IPS-18a (cell line): ENCODE data around the gene BCL11A.

Source experiments
- H3K27ac ChIP-seq: one replicate; pipeline ENCODE4 v1.5.1; 2013; ENCODE audit warnings: low read length
- H3K27me3 ChIP-seq: one replicate; pipeline ENCODE4 v1.6.1; 2013; ENCODE audit warnings: mild to moderate bottlenecking, low read length; ENCODE audit not compliant: control insufficient read depth, insufficient read depth
- H3K36me3 ChIP-seq: one replicate; pipeline ENCODE4 v1.6.1; 2013; ENCODE audit warnings: low read depth, low read length; ENCODE audit not compliant: control insufficient read depth
- H3K4me1 ChIP-seq: one replicate; pipeline ENCODE4 v1.6.1; 2013; ENCODE audit warnings: low read depth, low read length; ENCODE audit not compliant: control insufficient read depth
- H3K4me3 ChIP-seq: one replicate; pipeline ENCODE4 v1.5.1; 2013; ENCODE audit warnings: low read length
- H3K9ac ChIP-seq: one replicate; pipeline ENCODE4 v1.6.1; 2013; ENCODE audit warnings: mild to moderate bottlenecking, low read length, moderate library complexity
- H3K9me3 ChIP-seq: one replicate; pipeline ENCODE4 v1.6.1; 2013; ENCODE audit warnings: low read depth, low read length; ENCODE audit not compliant: control insufficient read depth

The BCL11A gene

DNA sequence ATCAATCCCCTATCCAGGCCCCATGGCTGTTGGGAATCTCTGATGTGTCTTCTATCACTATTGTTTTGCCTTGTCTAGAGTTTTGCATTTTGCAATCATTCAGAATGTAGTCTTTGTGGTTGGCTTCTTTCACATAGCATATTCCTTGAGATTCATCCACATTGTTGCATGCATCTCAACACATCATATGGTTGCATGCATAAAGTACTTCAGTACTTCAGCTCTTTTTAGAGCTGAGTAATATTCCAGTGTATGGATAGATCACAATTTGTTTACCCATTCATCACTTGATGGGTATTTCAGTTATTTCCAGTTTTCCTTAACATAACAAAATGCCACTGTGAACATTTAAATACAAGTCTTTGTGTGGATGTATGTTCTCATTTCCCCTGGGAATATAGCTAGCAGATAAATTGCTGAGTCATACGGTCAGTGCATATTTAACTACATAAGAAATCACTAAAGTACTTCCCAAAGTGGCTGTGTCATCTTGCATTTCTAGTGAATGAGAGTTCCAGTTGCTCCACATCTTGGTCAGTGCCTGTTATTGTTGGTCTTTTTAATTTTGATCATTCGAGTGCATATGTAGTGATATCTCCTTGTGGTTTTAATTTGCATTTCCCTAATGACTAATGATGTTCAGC lies 138.8 kb downstream of the BCL11A start:
- Histone ChIP-seq H3K27me3 (no peaks in the 10 kb centered on the region), H3K4me1 (peaks cover 24% of the 10 kb centered on the region), H3K9me3 (peaks cover 5% of the 10 kb centered on the region), H3K9ac (no peak overlapping the region), H3K36me3 (no peaks in the 10 kb centered on the region), H3K4me3 (no peak overlapping the region), H3K27ac (no peak overlapping the region)

DNA sequence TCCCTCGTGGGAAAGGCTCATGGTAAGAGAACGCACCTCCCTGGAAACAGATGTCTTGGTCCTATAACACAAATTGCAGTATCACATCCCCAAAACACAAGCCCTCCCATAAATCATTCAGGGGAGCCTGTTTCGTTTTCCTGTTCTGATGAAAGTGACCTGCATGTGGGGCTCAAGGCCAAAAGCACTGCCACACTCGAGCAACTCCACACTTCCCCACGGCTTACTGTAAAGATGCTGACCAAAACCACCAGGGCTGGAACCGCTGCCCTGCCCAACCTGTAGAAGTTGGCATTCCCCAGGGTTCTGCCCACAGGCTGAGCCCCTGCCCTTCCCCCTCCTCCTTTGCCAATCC lies 139.7 kb downstream of the BCL11A start:
- no peak overlapping the region for H3K9ac ChIP-seq
- H3K27me3 ChIP-seq: no peaks in the 10 kb centered on the region
- no peak overlapping the region for H3K4me3 ChIP-seq
- peaks cover 5% of the 10 kb centered on the region for H3K9me3 ChIP-seq
- H3K27ac ChIP-seq: no peak overlapping the region
- peaks cover 24% of the 10 kb centered on the region for H3K4me1 ChIP-seq
- H3K36me3 ChIP-seq: no peaks in the 10 kb centered on the region

DNA sequence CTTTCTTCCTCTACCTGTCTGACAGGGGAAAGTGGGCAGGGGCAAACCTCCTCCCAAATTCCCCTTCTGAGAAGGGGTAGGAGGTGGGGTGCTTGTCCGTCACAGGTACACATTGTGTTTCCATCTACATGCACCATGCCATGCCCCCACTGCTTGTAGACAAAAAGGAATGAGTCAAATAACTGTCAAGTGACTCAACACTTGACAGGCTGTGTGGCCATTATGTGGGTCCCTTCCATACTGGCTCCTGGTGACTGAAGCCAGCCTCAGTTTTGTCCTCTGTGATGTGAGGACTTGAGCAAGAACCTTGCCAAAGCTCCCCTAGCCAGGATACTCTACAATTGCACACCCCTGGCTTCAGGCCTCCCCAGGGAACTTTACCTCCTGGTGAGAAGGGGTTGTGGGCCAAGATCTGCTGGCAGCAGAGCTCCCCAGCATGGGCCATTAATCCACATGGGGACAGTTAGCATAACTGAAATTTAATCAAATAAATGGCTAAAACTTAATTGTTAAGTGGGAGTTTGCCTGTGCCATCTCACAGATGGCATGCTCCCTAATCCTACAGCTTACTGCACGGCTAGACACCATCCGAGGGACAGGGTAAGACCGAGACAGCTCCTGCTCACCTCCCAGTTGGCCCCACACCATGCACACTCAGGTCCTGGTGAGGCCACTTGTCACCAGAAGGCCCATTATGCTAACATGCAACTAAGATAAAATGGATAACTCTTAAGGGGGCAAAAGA lies 140.2 kb downstream of the BCL11A start:
- peaks cover 5% of the 10 kb centered on the region for H3K9me3 ChIP-seq
- no peak overlapping the region for H3K9ac ChIP-seq
- peaks cover 24% of the 10 kb centered on the region for H3K4me1 ChIP-seq
- no peak overlapping the region for H3K27ac ChIP-seq
- no peak overlapping the region for H3K4me3 ChIP-seq
- H3K36me3 ChIP-seq: no peaks in the 10 kb centered on the region
- H3K27me3 ChIP-seq: no peaks in the 10 kb centered on the region

DNA sequence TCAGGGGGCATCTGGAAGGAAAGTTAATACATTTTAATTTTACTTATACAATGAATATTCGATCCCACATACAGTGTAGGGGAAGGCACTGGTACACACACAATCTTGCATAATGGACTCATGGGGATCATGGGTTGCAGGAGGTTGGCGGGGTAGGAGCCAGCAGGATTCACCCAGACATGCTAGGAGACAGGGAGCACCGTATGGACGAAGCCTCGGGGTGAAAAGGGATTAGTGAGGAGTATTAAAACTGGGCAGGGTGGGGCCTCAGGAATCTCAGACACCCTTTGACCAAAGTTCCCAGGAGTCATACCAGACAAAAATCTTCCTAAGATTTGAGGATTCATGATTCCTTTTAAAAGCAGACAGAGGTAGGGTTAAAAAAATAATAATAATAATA lies 140.8 kb downstream of the BCL11A start:
- no peak overlapping the region for H3K4me3 ChIP-seq
- peaks cover 24% of the 10 kb centered on the region for H3K4me1 ChIP-seq
- H3K27me3 ChIP-seq: no peaks in the 10 kb centered on the region
- H3K9me3 ChIP-seq: peaks cover 5% of the 10 kb centered on the region
- no peaks in the 10 kb centered on the region for H3K36me3 ChIP-seq
- H3K27ac ChIP-seq: no peak overlapping the region
- no peak overlapping the region for H3K9ac ChIP-seq

DNA sequence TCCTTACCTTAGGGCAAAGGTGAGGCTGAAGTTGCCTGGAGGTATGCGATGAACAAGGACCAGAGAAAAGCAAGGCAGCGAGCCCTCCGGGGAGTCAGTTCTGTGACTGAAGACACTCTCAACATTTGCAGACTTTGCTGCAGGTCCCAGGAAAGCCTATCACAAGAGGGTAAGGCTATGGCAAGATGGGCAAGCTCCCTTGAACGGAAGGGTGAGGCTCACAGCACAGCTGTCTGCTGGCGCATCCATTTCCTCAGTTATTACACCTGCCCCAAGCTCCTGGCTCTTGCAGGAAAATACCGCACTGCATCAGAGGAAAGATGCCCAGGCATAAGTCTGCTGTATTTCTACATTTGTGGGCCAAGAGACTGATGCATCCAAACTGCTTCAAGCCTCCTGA lies 141.4 kb downstream of the BCL11A start:
- no peak overlapping the region for H3K27ac ChIP-seq

DNA sequence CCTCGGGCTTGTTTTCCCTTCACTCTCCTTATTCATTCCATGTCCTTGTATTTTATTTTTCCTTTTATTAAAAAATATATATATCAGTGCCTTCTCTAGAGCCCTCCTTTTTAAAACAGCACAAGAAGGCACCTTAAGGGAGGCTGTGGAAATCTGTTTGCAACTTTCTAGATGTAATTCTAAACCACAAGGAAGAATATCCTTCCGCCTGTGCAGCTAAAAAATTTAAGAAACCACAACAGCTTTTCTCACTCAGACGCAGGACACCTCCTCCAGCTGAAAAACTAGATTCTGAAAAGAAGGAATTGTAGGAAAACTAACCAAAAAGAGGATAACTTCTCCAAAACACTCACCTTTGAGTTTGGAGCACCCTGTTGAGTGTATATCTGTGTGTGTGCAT lies 142.2 kb downstream of the BCL11A start:
- H3K9ac ChIP-seq: no peak overlapping the region
- no peaks in the 10 kb centered on the region for H3K27me3 ChIP-seq
- no peak overlapping the region for H3K4me3 ChIP-seq
- peaks cover 13% of the 10 kb centered on the region for H3K4me1 ChIP-seq
- H3K36me3 ChIP-seq: no peaks in the 10 kb centered on the region
- no peak overlapping the region for H3K27ac ChIP-seq
- peaks cover 5% of the 10 kb centered on the region for H3K9me3 ChIP-seq

More for the DNA sequence above, 141.4 kb downstream of the BCL11A start:
- Histone ChIP-seq H3K9me3 (peaks cover 5% of the 10 kb centered on the region), H3K9ac (no peak overlapping the region), H3K4me1 (peaks cover 21% of the 10 kb centered on the region), H3K4me3 (no peak overlapping the region), H3K27me3 (no peaks in the 10 kb centered on the region), H3K36me3 (no peaks in the 10 kb centered on the region)

DNA sequence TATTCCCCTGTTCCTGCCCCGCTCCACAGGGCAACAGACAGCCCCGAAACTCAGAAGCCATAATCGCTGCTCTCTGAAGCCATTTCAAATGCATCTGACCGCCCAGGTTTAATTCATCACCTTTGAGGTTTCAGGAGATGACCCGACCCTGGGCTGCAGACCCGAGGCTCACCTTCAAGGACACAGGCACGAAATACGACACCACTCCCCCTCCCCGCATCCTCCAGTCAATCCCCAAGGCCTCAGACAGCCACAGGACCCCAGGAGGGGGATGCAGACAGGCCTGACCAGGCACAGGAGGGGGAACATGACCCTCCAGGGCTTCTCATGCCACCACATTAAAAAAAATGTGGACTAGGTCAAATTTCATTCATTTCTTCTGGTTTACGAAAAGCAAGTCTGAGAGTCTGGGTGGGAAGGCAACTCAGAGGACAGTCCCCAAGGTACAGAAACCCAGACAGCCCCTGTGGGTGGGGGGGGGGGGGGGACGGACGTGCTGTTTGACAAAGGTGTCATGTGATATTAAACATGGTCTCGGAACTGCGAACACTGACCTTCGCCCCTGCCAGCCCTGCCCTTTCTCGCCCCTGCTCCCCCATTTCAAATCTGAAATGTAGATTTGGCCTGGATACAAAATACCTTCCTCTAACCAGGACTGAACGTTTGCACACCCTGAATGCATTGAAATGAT lies 142.9 kb downstream of the BCL11A start:
- no peak overlapping the region for H3K27ac ChIP-seq
- H3K4me3 ChIP-seq: no peak overlapping the region
- no peaks in the 10 kb centered on the region for H3K27me3 ChIP-seq
- H3K9ac ChIP-seq: no peak overlapping the region
- H3K9me3 ChIP-seq: peaks cover 5% of the 10 kb centered on the region
- no peaks in the 10 kb centered on the region for H3K36me3 ChIP-seq
- peaks cover 7% of the 10 kb centered on the region for H3K4me1 ChIP-seq

DNA sequence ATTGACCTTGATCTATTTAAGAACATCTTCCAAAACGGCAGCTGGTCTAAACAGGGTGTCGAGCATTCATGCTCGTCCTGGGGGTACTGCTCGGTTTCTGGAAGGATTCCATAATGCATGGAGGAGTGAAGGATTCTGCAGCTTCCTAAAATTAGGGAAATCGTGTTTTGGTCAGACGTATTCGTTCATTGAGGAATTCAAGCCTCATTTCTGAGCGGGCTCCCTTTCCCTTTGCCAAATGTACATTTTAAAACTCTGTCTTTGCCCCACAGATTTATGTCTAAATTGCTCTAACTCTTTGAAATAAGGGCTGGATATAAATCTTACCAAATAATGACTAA lies 144.0 kb downstream of the BCL11A start:
- Histone ChIP-seq H3K27ac (no peak overlapping the region), H3K4me3 (no peak overlapping the region), H3K9me3 (peaks cover under 1% of the 10 kb centered on the region), H3K36me3 (no peaks in the 10 kb centered on the region), H3K4me1 (peaks cover 7% of the 10 kb centered on the region), H3K27me3 (no peaks in the 10 kb centered on the region), H3K9ac (no peak overlapping the region)

DNA sequence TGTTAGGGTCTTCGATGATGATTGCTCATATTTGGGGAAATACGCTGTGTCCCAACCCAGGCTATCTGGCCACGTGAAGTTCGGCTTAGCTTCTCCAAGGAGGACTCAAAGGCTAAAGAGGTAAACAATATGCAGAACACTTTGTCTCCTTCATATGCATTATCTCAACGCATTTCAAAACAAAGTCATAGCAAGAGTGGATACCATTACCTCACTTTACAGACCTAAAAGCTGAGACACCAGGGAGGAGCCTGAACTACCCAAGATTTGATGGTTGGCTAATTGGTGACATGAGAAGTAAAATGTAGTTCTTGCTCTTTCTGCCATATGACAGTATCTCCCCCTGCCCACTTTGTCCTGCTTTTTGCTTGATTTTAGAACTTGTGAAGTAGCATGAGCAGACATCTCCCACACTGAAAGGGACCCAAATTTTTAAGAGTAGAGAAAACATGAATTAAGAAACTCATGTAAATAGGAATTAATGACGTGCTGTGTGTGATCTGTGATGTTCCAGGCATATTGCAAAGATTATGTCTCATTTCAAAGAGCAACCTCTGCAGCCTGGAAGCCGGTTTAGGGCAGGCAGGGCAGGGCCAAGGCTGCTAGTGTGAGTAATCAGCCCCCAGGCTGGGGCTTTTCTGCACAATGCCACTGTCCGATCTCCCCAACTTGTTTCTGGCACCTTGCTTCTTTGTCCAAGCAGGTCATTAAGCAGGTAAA lies 144.5 kb downstream of the BCL11A start:
- Histone ChIP-seq H3K4me3 (no peak overlapping the region), H3K4me1 (peaks cover 7% of the 10 kb centered on the region)

DNA sequence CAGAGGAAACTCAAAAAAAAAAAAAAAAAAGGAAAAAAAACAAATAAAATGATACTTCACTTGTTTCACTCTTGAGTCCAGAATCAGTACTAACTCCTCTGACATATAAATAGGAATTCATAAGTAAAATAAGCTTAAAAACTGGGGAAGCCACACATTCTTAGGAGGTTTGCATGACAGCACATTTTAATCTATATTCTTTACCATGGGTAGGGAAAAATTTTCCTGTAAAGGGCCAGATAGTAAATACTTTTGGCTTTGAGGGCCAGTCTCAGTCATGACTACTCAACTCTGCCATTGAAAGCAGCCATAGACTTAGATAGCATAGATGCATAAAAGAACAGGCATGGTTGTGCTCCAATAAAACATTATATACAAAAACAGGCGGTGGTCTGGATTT lies 145.2 kb downstream of the BCL11A start:
- H3K27me3 ChIP-seq: no peaks in the 10 kb centered on the region
- no peaks in the 10 kb centered on the region for H3K9me3 ChIP-seq
- peaks cover 7% of the 10 kb centered on the region for H3K4me1 ChIP-seq
- H3K4me3 ChIP-seq: no peak overlapping the region
- H3K9ac ChIP-seq: no peak overlapping the region
- no peak overlapping the region for H3K27ac ChIP-seq
- no peaks in the 10 kb centered on the region for H3K36me3 ChIP-seq

More for the DNA sequence above, 144.5 kb downstream of the BCL11A start:
- Histone ChIP-seq H3K27me3 (no peaks in the 10 kb centered on the region), H3K9me3 (no peaks in the 10 kb centered on the region), H3K36me3 (no peaks in the 10 kb centered on the region), H3K27ac (no peak overlapping the region), H3K9ac (no peak overlapping the region)

DNA sequence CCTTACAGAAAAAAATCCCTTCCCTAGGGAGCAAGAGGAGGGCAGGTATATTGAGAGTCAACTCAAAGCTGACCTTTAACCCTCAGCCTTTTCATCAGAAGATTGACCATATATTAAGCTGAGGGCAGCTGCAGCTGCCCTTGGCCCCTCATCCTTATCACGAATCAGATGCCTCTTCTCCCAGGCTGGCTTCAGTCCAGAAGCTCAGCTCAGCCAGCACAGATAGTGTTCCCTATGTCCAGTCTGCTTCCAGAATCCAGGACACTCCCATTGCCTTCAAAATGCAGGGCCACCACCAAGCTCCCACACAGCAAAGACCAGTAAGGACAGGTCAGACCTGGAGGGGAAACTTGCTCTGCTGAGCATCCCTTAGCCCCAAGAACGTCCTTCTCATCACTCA lies 146.1 kb downstream of the BCL11A start:
- Histone ChIP-seq H3K36me3 (no peaks in the 10 kb centered on the region), H3K4me1 (peaks cover 7% of the 10 kb centered on the region), H3K9me3 (no peaks in the 10 kb centered on the region), H3K27ac (no peak overlapping the region), H3K9ac (no peak overlapping the region), H3K4me3 (no peak overlapping the region), H3K27me3 (no peaks in the 10 kb centered on the region)
